ENCODE results near the gene MUSK.

Gene MUSK

GRCh38 chr9:110710420-110710819 is 41.8 kb downstream of the MUSK start:
- CTCF ChIA-PET, result interaction anchor here (0.8 kb wide), 1 partner anchor 10 kb away, joined by 3 read pairs; no protein-coding TSS in a partner anchor
- POLR2A ChIA-PET (ENCODE audit: low non-redundant PET), result no interaction called here
- DNase-seq (ENCODE audit: low spot score), result no peak

GRCh38 chr9:110712955-110713354 is 44.4 kb downstream of the MUSK start:
- POLR2A ChIA-PET (ENCODE audit: low non-redundant PET), result no interaction called here
- DNase-seq (ENCODE audit: low spot score), result no peak
- H3K27ac ChIP-seq, result no peak overlapping the region
- TF ChIP-seq CTCF (conservative IDR thresholded peaks at IDR 0.05; ENCODE audit: low read depth), result no peak
- CTCF ChIA-PET, result interaction anchor here (0.6 kb wide), 3 partner anchors 30 to 728 kb away, joined by 3 read pairs; no protein-coding TSS in a partner anchor

More at GRCh38 chr9:110710420-110710819, 41.8 kb downstream of the MUSK start:
- no peak overlapping the region for H3K27ac ChIP-seq
- no peak for TF ChIP-seq CTCF (conservative IDR thresholded peaks at IDR 0.05; ENCODE audit: low read depth)

- TF ChIP-seq CTCF (conservative IDR thresholded peaks at IDR 0.05; ENCODE audit: low read depth), result no peak
- no peak overlapping the region for H3K27ac ChIP-seq
- no peak for DNase-seq (ENCODE audit: low spot score)
- POLR2A ChIA-PET (ENCODE audit: low non-redundant PET), result no interaction called here
- CTCF ChIA-PET, result interaction anchor here (0.6 kb wide), 1 partner anchor 109 kb away, joined by 4 read pairs; no protein-coding TSS in a partner anchor
Measured at GRCh38 chr9:110714314-110714713, 45.7 kb downstream of the MUSK start.

GRCh38 chr9:110728058-110728457 is 59.5 kb downstream of the MUSK start:
- no peak for DNase-seq (ENCODE audit: low spot score)
- POLR2A ChIA-PET (ENCODE audit: low non-redundant PET), result no interaction called here
- CTCF ChIA-PET, result no interaction called here
- H3K27ac ChIP-seq, result no peak overlapping the region
- no peak for TF ChIP-seq CTCF (conservative IDR thresholded peaks at IDR 0.05; ENCODE audit: low read depth)

GRCh38 chr9:110729641-110730040 is 61.0 kb downstream of the MUSK start:
- no peak overlapping the region for H3K27ac ChIP-seq
- ChIA-PET CTCF (no interaction called here), POLR2A (ENCODE audit: low non-redundant PET) (no interaction called here)
- TF ChIP-seq CTCF (conservative IDR thresholded peaks at IDR 0.05; ENCODE audit: low read depth), result no peak
- no peak for DNase-seq (ENCODE audit: low spot score)

- DNase-seq (ENCODE audit: low spot score), result no peak
- ChIA-PET CTCF (interaction anchor here (0.6 kb wide), 1 partner anchor 156 kb away, joined by 3 read pairs; no protein-coding TSS in a partner anchor), POLR2A (ENCODE audit: low non-redundant PET) (no interaction called here)
- no peak overlapping the region for H3K27ac ChIP-seq
- TF ChIP-seq CTCF (conservative IDR thresholded peaks at IDR 0.05; ENCODE audit: low read depth), result no peak
Measured at GRCh38 chr9:110731437-110732028, 62.9 kb downstream of the MUSK start.
